Activated CD4-positive, alpha-beta memory T cell treated with anti-CD3 and anti-CD28 coated beads for 36 hours (primary cell): ENCODE results near the gene DSC1. TPM values are rescaled to one million over a fixed set of nuclear protein-coding genes. Genes with fewer than 3 reads are reported as not detected.

Source experiments
- CTCF ChIA-PET: fragments of 350-600 bp; sonication (Branson Sonifier 250); formaldehyde crosslinking; loops from one replicate; lab custom pipeline; 2021; ENCODE audit warnings: antibody characterized with exemption, inconsistent platforms; lab: Charles Lee
- POLR2A ChIA-PET: fragments of 350-600 bp; sonication (Branson Sonifier 250); formaldehyde crosslinking; loops from one replicate; lab custom pipeline; 2021; ENCODE audit warnings: antibody characterized with exemption; lab: Charles Lee
- DNase-seq: peaks from one replicate; pipeline ENCODE4 v3.0.0-alpha.2; 2020
- H3K27ac Mint-ChIP-seq: one replicate; pipeline ENCODE4 v1.8.0; 2021; ENCODE audit warnings: mixed read lengths
- H3K27me3 Mint-ChIP-seq: one replicate; pipeline ENCODE4 v1.8.0; 2021; ENCODE audit warnings: mixed read lengths
- H3K36me3 Mint-ChIP-seq: one replicate; pipeline ENCODE4 v1.8.0; 2021; ENCODE audit warnings: mixed read lengths
- H3K4me1 Mint-ChIP-seq: one replicate; pipeline ENCODE4 v1.8.0; 2021; ENCODE audit warnings: low read depth, mixed read lengths
- H3K4me3 Mint-ChIP-seq: one replicate; pipeline ENCODE4 v1.8.0; 2021; ENCODE audit warnings: mild to moderate bottlenecking, mixed read lengths
- H3K9me3 Mint-ChIP-seq: one replicate; pipeline ENCODE4 v1.8.0; 2021; ENCODE audit warnings: mixed read lengths
- intact Hi-C: fragments of 100-400 bp; cut with micrococcal nuclease; formaldehyde crosslinking; loops from one replicate; pipeline ENCODE4 v1.15.1; 2023
- total RNA-seq, 2 experiments: library from RNA; stranded (reverse); gene quantifications; one replicate each; pipeline ENCODE4 v1.2.3, GENCODE V29; 2021

Gene DSC1
- total RNA-seq, 2 experiments from 2014 or later = 0.05 TPM; not detected in 1

DNA sequence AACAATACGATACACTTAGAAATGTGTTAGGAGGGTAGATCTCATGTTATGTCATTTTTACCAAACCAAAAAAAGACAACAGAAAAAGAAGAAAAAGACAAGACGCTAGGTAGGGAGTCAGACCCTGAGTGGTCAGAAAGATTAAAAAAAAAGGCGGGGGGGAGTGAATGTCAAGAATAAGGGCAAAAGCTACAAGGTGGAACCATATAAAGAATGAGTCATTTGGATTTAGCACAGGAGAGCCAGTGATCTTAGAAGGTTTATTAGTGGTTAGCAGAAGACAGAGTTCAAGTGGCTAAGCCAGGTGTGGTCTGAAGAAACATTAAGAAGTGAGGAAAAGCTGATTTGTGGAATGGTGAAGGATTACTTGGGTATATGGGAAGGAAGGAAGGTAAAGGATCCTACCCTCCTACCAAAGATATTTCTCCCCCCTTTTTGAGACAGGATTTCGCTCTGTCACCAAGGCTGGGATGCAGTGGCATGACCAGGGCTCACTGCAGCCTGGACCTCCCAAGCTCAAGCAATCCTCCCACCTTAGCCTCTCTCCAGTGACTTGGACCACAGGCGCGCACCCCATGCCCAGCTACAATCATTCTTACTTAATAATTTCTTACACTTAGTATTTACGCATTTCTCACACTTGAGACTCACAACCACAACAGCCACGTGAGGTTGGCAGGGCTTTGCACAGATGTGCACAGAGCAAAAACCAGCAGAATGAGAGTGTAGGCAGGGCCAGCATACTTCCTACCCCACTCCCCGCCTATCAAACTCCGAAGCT lies 63.0 kb downstream of the DSC1 start:
- ChIA-PET POLR2A (no interaction called here), CTCF (no interaction called here)
- no peak for DNase-seq
- H3K4me3 Mint-ChIP-seq = no peak overlapping the region
- intact Hi-C loops = no loop called here
- H3K27ac Mint-ChIP-seq = no peak overlapping the region
- H3K4me1 Mint-ChIP-seq = no peaks in the 10 kb centered on the region
- peaks cover 2% of the 10 kb centered on the region for H3K36me3 Mint-ChIP-seq
- peaks cover 19% of the 10 kb centered on the region for H3K27me3 Mint-ChIP-seq
- H3K9me3 Mint-ChIP-seq = peaks cover 7% of the 10 kb centered on the region

DNA sequence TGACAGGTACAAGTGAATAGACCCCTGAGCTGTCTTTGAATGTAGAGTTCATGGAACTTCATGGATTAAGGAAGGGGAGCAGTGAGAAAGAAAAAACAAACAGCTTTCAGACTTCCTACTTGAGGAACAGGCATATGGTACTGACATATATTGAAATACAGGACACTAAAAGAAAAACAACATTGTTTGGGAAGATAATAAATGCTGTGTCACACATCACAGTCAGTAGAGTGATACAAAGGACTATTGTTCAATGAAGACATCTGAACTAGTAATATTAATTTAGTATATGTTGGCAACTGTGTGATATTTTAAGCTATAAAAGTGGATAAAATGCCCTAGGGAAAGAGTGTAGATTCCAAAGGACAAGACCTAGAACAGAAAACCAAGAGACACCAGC lies 63.8 kb downstream of the DSC1 start:
- ChIA-PET CTCF (no interaction called here), POLR2A (no interaction called here)
- H3K9me3 Mint-ChIP-seq = peaks cover 7% of the 10 kb centered on the region
- H3K27ac Mint-ChIP-seq = no peak overlapping the region
- intact Hi-C loops = no loop called here
- H3K4me1 Mint-ChIP-seq = no peaks in the 10 kb centered on the region
- H3K36me3 Mint-ChIP-seq = peaks cover 2% of the 10 kb centered on the region
- peaks cover 19% of the 10 kb centered on the region for H3K27me3 Mint-ChIP-seq
- no peak for DNase-seq
- H3K4me3 Mint-ChIP-seq = no peak overlapping the region

DNA sequence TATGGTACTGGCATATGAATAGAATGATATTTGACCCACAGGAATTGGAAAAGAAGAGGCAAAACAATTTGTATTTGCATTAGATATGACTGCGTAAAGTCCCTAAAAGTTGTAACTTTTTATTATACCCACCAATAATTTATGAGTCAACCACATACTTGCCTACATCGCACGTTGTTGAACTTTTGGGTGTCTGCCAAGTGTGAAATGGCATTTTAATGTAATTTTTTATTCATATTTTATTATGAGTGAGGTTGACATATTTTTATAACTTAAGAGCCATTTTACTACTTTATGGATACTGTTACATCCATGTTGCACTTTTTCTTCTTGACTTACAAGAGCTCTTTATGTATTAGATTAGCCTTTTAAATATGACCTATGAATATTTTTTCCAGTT lies 65.0 kb downstream of the DSC1 start:
- no peak overlapping the region for H3K27ac Mint-ChIP-seq
- intact Hi-C loops = no loop called here
- no peaks in the 10 kb centered on the region for H3K4me1 Mint-ChIP-seq

DNA sequence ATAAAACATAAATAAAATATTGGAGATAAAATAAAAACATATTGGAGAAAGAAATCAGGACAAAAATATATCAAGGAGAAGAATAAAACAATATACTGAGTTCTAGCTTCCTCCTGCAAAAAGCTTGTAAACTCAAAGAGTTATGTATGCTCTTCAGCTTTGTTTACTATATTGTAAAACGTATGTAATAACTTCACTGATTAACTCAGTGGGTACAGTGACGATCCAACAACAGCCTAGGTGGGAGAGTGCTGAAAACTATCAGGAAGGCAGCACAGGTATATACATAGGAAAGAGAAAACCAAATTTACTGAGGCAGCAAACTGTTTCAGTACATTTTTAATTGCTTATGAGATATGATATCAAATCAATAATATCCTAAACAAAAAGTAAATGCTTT lies 68.8 kb downstream of the DSC1 start:
- peaks cover 9% of the 10 kb centered on the region for H3K9me3 Mint-ChIP-seq
- DNase-seq = no peak
- H3K4me1 Mint-ChIP-seq = no peaks in the 10 kb centered on the region
- POLR2A ChIA-PET = no interaction called here
- intact Hi-C loops = no loop called here
- no peaks in the 10 kb centered on the region for H3K36me3 Mint-ChIP-seq
- peaks cover 1% of the 10 kb centered on the region for H3K27me3 Mint-ChIP-seq
- no peak overlapping the region for H3K4me3 Mint-ChIP-seq
- H3K27ac Mint-ChIP-seq = no peak overlapping the region
- CTCF ChIA-PET = no interaction called here

More for the DNA sequence above, 65.0 kb downstream of the DSC1 start:
- CTCF ChIA-PET = no interaction called here
- no peak for DNase-seq
- H3K9me3 Mint-ChIP-seq = peaks cover 7% of the 10 kb centered on the region
- no peak overlapping the region for H3K4me3 Mint-ChIP-seq
- POLR2A ChIA-PET = no interaction called here
- peaks cover 16% of the 10 kb centered on the region for H3K27me3 Mint-ChIP-seq
- peaks cover 2% of the 10 kb centered on the region for H3K36me3 Mint-ChIP-seq

DNA sequence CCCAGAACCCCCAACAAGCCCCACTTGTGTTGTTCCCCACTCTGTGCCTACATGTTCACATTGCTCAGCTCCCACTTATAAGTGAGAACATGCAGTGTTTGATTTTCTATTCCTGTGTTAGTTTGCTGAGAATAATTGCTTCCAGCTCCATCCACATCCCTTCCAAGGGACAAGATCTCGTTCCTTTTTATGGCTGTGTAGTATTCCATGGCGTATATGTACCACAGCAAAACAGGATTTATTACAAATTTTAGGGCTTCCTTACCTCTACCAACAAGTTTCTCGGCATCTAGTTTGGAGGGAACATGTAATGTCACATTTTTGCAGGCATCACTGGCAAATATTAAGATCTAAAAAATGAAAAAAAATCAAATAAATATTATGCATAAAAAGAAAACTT lies 69.4 kb downstream of the DSC1 start:
- no peak overlapping the region for H3K27ac Mint-ChIP-seq
- H3K4me3 Mint-ChIP-seq = no peak overlapping the region
- intact Hi-C loops = no loop called here
- no peaks in the 10 kb centered on the region for H3K27me3 Mint-ChIP-seq
- POLR2A ChIA-PET = no interaction called here
- H3K4me1 Mint-ChIP-seq = no peaks in the 10 kb centered on the region
- CTCF ChIA-PET = no interaction called here
- peaks cover 9% of the 10 kb centered on the region for H3K9me3 Mint-ChIP-seq
- no peak for DNase-seq
- H3K36me3 Mint-ChIP-seq = no peaks in the 10 kb centered on the region

DNA sequence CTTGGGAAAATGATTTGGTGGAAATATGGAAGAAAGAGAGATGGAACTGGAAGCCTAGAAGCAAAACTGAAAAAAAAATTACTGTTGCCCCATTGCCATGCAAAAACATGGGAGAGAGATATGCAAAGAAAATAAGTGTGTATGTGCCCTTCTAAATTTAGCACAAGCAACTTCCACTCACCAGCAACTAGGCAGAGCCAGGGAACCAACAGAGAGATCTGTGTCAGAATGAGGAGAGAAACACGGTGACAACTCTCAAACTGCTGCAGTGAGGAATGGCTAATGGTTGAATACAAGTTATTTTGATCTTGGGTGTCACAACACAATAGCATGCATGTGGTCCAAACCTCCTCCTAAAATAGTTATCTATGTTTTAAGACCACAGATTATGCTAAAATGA lies 71.3 kb downstream of the DSC1 start:
- ChIA-PET POLR2A (no interaction called here), CTCF (no interaction called here)
- Mint-ChIP-seq H3K27ac (no peak overlapping the region), H3K4me1 (no peaks in the 10 kb centered on the region), H3K27me3 (no peaks in the 10 kb centered on the region), H3K9me3 (peaks cover 6% of the 10 kb centered on the region), H3K4me3 (no peak overlapping the region), H3K36me3 (no peaks in the 10 kb centered on the region)
- intact Hi-C loops = no loop called here
- no peak for DNase-seq

DNA sequence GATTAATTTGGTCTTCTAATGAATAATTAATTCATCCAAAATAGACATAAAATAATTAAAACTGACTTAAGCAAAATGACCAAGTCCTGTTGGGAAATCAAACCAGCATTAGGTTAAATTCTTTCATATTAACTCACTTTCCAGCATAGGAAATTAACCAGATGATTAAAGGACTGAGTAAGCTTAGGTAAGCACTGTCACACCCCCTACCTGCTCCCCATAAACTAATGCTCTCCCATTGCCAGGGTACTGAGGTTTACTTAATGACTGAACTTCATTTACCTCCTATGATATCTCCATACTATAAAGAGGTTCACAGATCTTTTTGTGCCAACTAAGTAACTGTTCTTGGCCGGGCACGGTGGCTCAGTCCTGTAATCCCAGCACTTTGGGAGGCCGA lies 74.1 kb downstream of the DSC1 start:
- Mint-ChIP-seq H3K9me3 (peaks cover 2% of the 10 kb centered on the region), H3K36me3 (no peaks in the 10 kb centered on the region), H3K27me3 (no peaks in the 10 kb centered on the region), H3K4me3 (no peak overlapping the region), H3K27ac (no peak overlapping the region), H3K4me1 (no peaks in the 10 kb centered on the region)
- DNase-seq = no peak
- ChIA-PET POLR2A (no interaction called here), CTCF (no interaction called here)
- intact Hi-C loops = no loop called here

DNA sequence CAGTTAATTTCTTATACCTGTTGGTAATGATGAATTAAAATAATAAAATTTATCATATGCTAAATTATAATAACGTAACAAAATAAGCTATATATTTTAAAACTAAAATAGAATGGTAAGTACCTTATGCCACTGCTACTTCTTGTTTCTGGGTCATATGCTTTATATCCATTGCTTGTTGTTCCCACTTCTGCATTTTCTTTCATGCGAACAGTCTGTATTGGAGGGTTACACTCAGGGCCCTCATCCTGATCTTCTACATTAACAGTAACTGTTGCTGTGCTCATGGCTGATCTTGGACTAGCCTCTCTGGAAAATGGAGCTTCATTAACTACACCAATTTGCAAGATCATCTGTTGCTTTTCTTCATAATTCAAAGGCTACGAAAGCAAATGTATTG lies 82.7 kb downstream of the DSC1 start:
- Mint-ChIP-seq H3K4me1 (no peaks in the 10 kb centered on the region), H3K27me3 (no peaks in the 10 kb centered on the region), H3K4me3 (no peak overlapping the region), H3K27ac (no peak overlapping the region), H3K36me3 (no peaks in the 10 kb centered on the region), H3K9me3 (peaks cover 6% of the 10 kb centered on the region)
- DNase-seq = no peak
- CTCF ChIA-PET = no interaction called here
- POLR2A ChIA-PET = no interaction called here
- intact Hi-C loops = no loop called here

Other genes with a start within 250 kb of the DSC1 start
- gene DSC3, start 120.1 kb downstream of the DSC1 start, total RNA-seq = not detected
- gene DSC2, start 60.4 kb downstream of the DSC1 start, total RNA-seq = not detected
- gene DSG1, start 155.3 kb upstream of the DSC1 start, total RNA-seq = not detected
- not detected for gene DSG4, start 213.9 kb upstream of the DSC1 start, total RNA-seq